ENCODE results near the gene PPP6R1. TPM values are rescaled to one million over a fixed set of nuclear protein-coding genes. Genes with fewer than 3 reads are reported as not detected.

Gene PPP6R1
- polyA plus RNA-seq, 1 donor, result 65.1 TPM

- peaks cover 20% of the 10 kb centered on the region for H3K36me3 ChIP-seq (ENCODE audit: control insufficient read depth, insufficient read depth, low read length)
- H3K4me3 ChIP-seq (ENCODE audit: low read length), result peak overlapping the region; percentile 94
- H3K9me3 ChIP-seq (ENCODE audit: control insufficient read depth, low read depth, low read length), result no peaks in the 10 kb centered on the region
- H3K4me1 ChIP-seq (ENCODE audit: control insufficient read depth, insufficient read depth, low read length), result peaks cover 29% of the 10 kb centered on the region
- 4% methylated on average over 4 of the region's 51 CpGs for WGBS (ENCODE audit: insufficient coverage, low lambda C conversion rate)
- H3K27me3 ChIP-seq (ENCODE audit: control insufficient read depth, insufficient read depth, low read length), result no peaks in the 10 kb centered on the region
- peak in 1 of 2 donors; percentile 61 for DNase-seq
- H3K27ac ChIP-seq (ENCODE audit: low read length), result peak overlapping the region; percentile 85
These were observed 1.1 kb downstream of the PPP6R1 start for GRCh38 chr19:55257461-55258420.

- no peak overlapping the region for H3K27ac ChIP-seq (ENCODE audit: low read length)
- no peaks in the 10 kb centered on the region for H3K27me3 ChIP-seq (ENCODE audit: control insufficient read depth, insufficient read depth, low read length)
- peaks cover 29% of the 10 kb centered on the region for H3K4me1 ChIP-seq (ENCODE audit: control insufficient read depth, insufficient read depth, low read length)
- peaks cover 20% of the 10 kb centered on the region for H3K36me3 ChIP-seq (ENCODE audit: control insufficient read depth, insufficient read depth, low read length)
- H3K4me3 ChIP-seq (ENCODE audit: low read length), result peak overlapping the region; percentile 94
- peak in 1 of 2 donors; percentile 19 for DNase-seq
- WGBS (ENCODE audit: insufficient coverage, low lambda C conversion rate), result 50% methylated on average over 2 of the region's 22 CpGs
- H3K9me3 ChIP-seq (ENCODE audit: control insufficient read depth, low read depth, low read length), result no peaks in the 10 kb centered on the region
These were observed 2.0 kb downstream of the PPP6R1 start for GRCh38 chr19:55256562-55257460.

GRCh38 chr19:55255618-55256423, 3.0 kb downstream of the PPP6R1 start:
- H3K27ac ChIP-seq (ENCODE audit: low read length), result no peak overlapping the region
- no peak for DNase-seq
- H3K4me1 ChIP-seq (ENCODE audit: control insufficient read depth, insufficient read depth, low read length), result peaks cover 33% of the 10 kb centered on the region
- no peaks in the 10 kb centered on the region for H3K27me3 ChIP-seq (ENCODE audit: control insufficient read depth, insufficient read depth, low read length)
- peaks cover 27% of the 10 kb centered on the region for H3K36me3 ChIP-seq (ENCODE audit: control insufficient read depth, insufficient read depth, low read length)
- H3K9me3 ChIP-seq (ENCODE audit: control insufficient read depth, low read depth, low read length), result no peaks in the 10 kb centered on the region
- H3K4me3 ChIP-seq (ENCODE audit: low read length), result no peak overlapping the region
- 90% methylated on average over 2 of the region's 17 CpGs for WGBS (ENCODE audit: insufficient coverage, low lambda C conversion rate)

- peak overlapping the region; percentile 14 for H3K4me3 ChIP-seq (ENCODE audit: low read length)
- no peak overlapping the region for H3K27ac ChIP-seq (ENCODE audit: low read length)
- no peaks in the 10 kb centered on the region for H3K27me3 ChIP-seq (ENCODE audit: control insufficient read depth, insufficient read depth, low read length)
- H3K4me1 ChIP-seq (ENCODE audit: control insufficient read depth, insufficient read depth, low read length), result peaks cover 28% of the 10 kb centered on the region
- H3K36me3 ChIP-seq (ENCODE audit: control insufficient read depth, insufficient read depth, low read length), result peaks cover 28% of the 10 kb centered on the region
- no peaks in the 10 kb centered on the region for H3K9me3 ChIP-seq (ENCODE audit: control insufficient read depth, low read depth, low read length)
- no peak for DNase-seq
- no CpG with 5 or more reads among the region's 6 CpGs for WGBS (ENCODE audit: insufficient coverage, low lambda C conversion rate)
These were observed 4.2 kb downstream of the PPP6R1 start for GRCh38 chr19:55254625-55254977.

- no peak for DNase-seq
- H3K27me3 ChIP-seq (ENCODE audit: control insufficient read depth, insufficient read depth, low read length), result no peaks in the 10 kb centered on the region
- H3K4me1 ChIP-seq (ENCODE audit: control insufficient read depth, insufficient read depth, low read length), result peaks cover 27% of the 10 kb centered on the region
- H3K4me3 ChIP-seq (ENCODE audit: low read length), result peak overlapping the region; percentile 14
- no peak overlapping the region for H3K27ac ChIP-seq (ENCODE audit: low read length)
- H3K36me3 ChIP-seq (ENCODE audit: control insufficient read depth, insufficient read depth, low read length), result peaks cover 28% of the 10 kb centered on the region
- H3K9me3 ChIP-seq (ENCODE audit: control insufficient read depth, low read depth, low read length), result no peaks in the 10 kb centered on the region
- 92% methylated on average over 2 of the region's 23 CpGs for WGBS (ENCODE audit: insufficient coverage, low lambda C conversion rate)
These were observed 4.8 kb downstream of the PPP6R1 start for GRCh38 chr19:55253842-55254624.

GRCh38 chr19:55252760-55253663, 5.8 kb downstream of the PPP6R1 start:
- Histone ChIP-seq H3K4me3 (ENCODE audit: low read length) (no peak overlapping the region), H3K27ac (ENCODE audit: low read length) (no peak overlapping the region), H3K27me3 (ENCODE audit: control insufficient read depth, insufficient read depth, low read length) (no peaks in the 10 kb centered on the region), H3K4me1 (ENCODE audit: control insufficient read depth, insufficient read depth, low read length) (peaks cover 35% of the 10 kb centered on the region), H3K36me3 (ENCODE audit: control insufficient read depth, insufficient read depth, low read length) (peaks cover 32% of the 10 kb centered on the region), H3K9me3 (ENCODE audit: control insufficient read depth, low read depth, low read length) (no peaks in the 10 kb centered on the region)
- DNase-seq, result no peak
- 100% methylated on average over 1 of the region's 21 CpGs for WGBS (ENCODE audit: insufficient coverage, low lambda C conversion rate)

GRCh38 chr19:55251341-55252081, 7.3 kb downstream of the PPP6R1 start:
- peaks cover 41% of the 10 kb centered on the region for H3K36me3 ChIP-seq (ENCODE audit: control insufficient read depth, insufficient read depth, low read length)
- no peak overlapping the region for H3K27ac ChIP-seq (ENCODE audit: low read length)
- no peak for DNase-seq
- no peaks in the 10 kb centered on the region for H3K27me3 ChIP-seq (ENCODE audit: control insufficient read depth, insufficient read depth, low read length)
- H3K9me3 ChIP-seq (ENCODE audit: control insufficient read depth, low read depth, low read length), result no peaks in the 10 kb centered on the region
- no CpG with 5 or more reads among the region's 19 CpGs for WGBS (ENCODE audit: insufficient coverage, low lambda C conversion rate)
- H3K4me1 ChIP-seq (ENCODE audit: control insufficient read depth, insufficient read depth, low read length), result peaks cover 37% of the 10 kb centered on the region
- no peak overlapping the region for H3K4me3 ChIP-seq (ENCODE audit: low read length)

GRCh38 chr19:55250262-55251036, 8.4 kb downstream of the PPP6R1 start:
- H3K4me3 ChIP-seq (ENCODE audit: low read length), result no peak overlapping the region
- WGBS (ENCODE audit: insufficient coverage, low lambda C conversion rate), result no CpG with 5 or more reads among the region's 18 CpGs
- no peak for DNase-seq
- H3K9me3 ChIP-seq (ENCODE audit: control insufficient read depth, low read depth, low read length), result no peaks in the 10 kb centered on the region
- peaks cover 50% of the 10 kb centered on the region for H3K36me3 ChIP-seq (ENCODE audit: control insufficient read depth, insufficient read depth, low read length)
- H3K4me1 ChIP-seq (ENCODE audit: control insufficient read depth, insufficient read depth, low read length), result peaks cover 27% of the 10 kb centered on the region
- no peak overlapping the region for H3K27ac ChIP-seq (ENCODE audit: low read length)
- no peaks in the 10 kb centered on the region for H3K27me3 ChIP-seq (ENCODE audit: control insufficient read depth, insufficient read depth, low read length)
